Measurements from ENCODE around the gene BLOC1S5.
A peak's percentile ranks its signal among the peaks of the same experiment; 100 is the strongest.

The BLOC1S5 gene

DNA sequence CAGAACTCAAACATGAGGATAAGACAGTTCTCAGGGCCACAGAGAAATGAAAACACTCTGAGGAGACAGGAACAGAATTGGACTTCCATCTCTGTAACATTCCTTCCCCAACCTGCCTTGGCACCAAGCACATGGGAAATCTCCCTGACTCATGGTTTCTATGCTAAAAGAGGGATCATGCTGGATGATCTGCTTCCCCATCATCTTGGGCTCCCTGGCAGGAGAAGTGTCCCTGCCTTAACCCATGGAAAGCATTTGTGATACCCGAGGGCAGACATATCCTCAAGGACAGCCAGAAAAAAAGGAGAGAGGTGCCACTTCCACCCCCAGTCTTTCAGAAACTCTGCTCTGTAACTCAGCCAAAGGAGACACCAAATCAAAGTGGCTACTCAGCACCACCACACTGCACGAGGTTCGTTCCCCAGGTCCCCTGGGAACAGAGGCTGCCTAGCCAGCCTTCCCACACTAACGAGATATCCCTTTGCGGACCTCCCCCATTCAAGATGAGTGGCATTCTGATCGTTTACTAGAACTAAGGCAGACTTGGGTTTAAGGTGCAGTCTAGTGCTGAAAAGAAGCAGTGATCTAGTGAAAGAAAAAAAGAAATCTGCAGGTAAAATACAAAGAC, 34.8 kb downstream of the BLOC1S5 start:
- peak overlapping the region; percentile 22 for H3K4me2 ChIP-seq (ENCODE audit: low read length)
- H3K4me3 ChIP-seq (ENCODE audit: low read length) = no peak overlapping the region
- no peaks in the 10 kb centered on the region for H3K9me3 ChIP-seq (replicated peaks; ENCODE audit: low read length)
- H3K9ac ChIP-seq (ENCODE audit: low read depth, low read length) = no peak overlapping the region
- H3K36me3 ChIP-seq (ENCODE audit: insufficient read depth, low read length) = no peaks in the 10 kb centered on the region
- peaks cover 18% of the 10 kb centered on the region for H3K4me1 ChIP-seq (ENCODE audit: control insufficient read depth, insufficient read depth, low read length)
- no peaks in the 10 kb centered on the region for H3K27me3 ChIP-seq (ENCODE audit: control insufficient read depth, insufficient read depth, low read length)

DNA sequence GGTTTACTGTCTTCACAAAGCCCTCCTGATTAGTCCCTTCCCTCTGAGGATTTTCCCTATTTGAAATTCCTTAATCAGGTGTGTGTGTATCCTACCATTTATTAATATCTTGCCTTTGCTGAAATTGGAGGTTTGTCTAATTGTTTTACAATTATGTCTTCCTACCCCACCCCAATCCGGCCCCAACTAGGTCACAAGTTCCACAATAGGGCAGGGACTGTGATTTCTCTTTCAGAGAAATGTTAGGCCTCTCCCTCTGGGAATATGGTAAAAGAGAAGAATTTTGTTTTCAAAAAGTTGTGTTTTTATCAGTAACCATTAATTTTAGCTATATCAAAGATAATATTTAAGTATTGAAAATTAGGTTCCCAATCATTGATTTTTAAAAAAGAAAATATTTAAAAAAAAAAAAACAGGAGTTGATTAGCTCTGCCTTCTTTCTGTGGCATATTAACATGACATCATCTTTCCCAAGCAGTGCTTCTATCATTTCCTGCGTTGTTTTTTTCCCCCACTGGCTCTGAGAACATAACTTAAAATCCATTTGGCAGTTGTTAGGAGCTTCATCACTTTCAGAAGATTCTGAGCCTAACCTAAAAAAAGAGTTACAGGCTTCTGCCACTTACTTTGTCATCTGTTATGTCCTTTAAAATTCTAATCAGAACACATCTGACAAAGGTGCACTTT, 36.1 kb downstream of the BLOC1S5 start:
- peaks cover 18% of the 10 kb centered on the region for H3K4me1 ChIP-seq (ENCODE audit: control insufficient read depth, insufficient read depth, low read length)

GRCh38 chr6:8026800-8027199, 37.4 kb downstream of the BLOC1S5 start:
- H3K9ac ChIP-seq (ENCODE audit: low read depth, low read length) = no peak overlapping the region
- no peak overlapping the region for H3K4me3 ChIP-seq (ENCODE audit: low read length)
- peaks cover 18% of the 10 kb centered on the region for H3K4me1 ChIP-seq (ENCODE audit: control insufficient read depth, insufficient read depth, low read length)
- H3K27me3 ChIP-seq (ENCODE audit: control insufficient read depth, insufficient read depth, low read length) = no peaks in the 10 kb centered on the region
- no peak overlapping the region for H3K4me2 ChIP-seq (ENCODE audit: low read length)
- no peaks in the 10 kb centered on the region for H3K9me3 ChIP-seq (replicated peaks; ENCODE audit: low read length)
- no peaks in the 10 kb centered on the region for H3K36me3 ChIP-seq (ENCODE audit: insufficient read depth, low read length)

More for the DNA sequence above, 36.1 kb downstream of the BLOC1S5 start:
- Histone ChIP-seq H3K27me3 (ENCODE audit: control insufficient read depth, insufficient read depth, low read length) (no peaks in the 10 kb centered on the region), H3K36me3 (ENCODE audit: insufficient read depth, low read length) (no peaks in the 10 kb centered on the region), H3K4me3 (ENCODE audit: low read length) (no peak overlapping the region), H3K4me2 (ENCODE audit: low read length) (no peak overlapping the region), H3K9ac (ENCODE audit: low read depth, low read length) (peak overlapping the region; percentile 20), H3K9me3 (replicated peaks; ENCODE audit: low read length) (no peaks in the 10 kb centered on the region)

- Histone ChIP-seq H3K4me3 (ENCODE audit: low read length) (no peak overlapping the region), H3K4me1 (ENCODE audit: control insufficient read depth, insufficient read depth, low read length) (peaks cover 18% of the 10 kb centered on the region), H3K36me3 (ENCODE audit: insufficient read depth, low read length) (no peaks in the 10 kb centered on the region), H3K4me2 (ENCODE audit: low read length) (no peak overlapping the region), H3K27me3 (ENCODE audit: control insufficient read depth, insufficient read depth, low read length) (no peaks in the 10 kb centered on the region), H3K9me3 (replicated peaks; ENCODE audit: low read length) (no peaks in the 10 kb centered on the region), H3K9ac (ENCODE audit: low read depth, low read length) (no peak overlapping the region)
Observed at GRCh38 chr6:8025191-8025590, 39.0 kb downstream of the BLOC1S5 start.

GRCh38 chr6:8023638-8024037, 40.6 kb downstream of the BLOC1S5 start:
- Histone ChIP-seq H3K36me3 (ENCODE audit: insufficient read depth, low read length) (no peaks in the 10 kb centered on the region), H3K9me3 (replicated peaks; ENCODE audit: low read length) (no peaks in the 10 kb centered on the region), H3K27me3 (ENCODE audit: control insufficient read depth, insufficient read depth, low read length) (no peaks in the 10 kb centered on the region), H3K4me2 (ENCODE audit: low read length) (no peak overlapping the region), H3K4me1 (ENCODE audit: control insufficient read depth, insufficient read depth, low read length) (peaks cover 7% of the 10 kb centered on the region), H3K9ac (ENCODE audit: low read depth, low read length) (no peak overlapping the region), H3K4me3 (ENCODE audit: low read length) (no peak overlapping the region)

- Histone ChIP-seq H3K27me3 (ENCODE audit: control insufficient read depth, insufficient read depth, low read length) (no peaks in the 10 kb centered on the region), H3K9ac (ENCODE audit: low read depth, low read length) (no peak overlapping the region)
Observed at GRCh38 chr6:8020083-8020482, 44.1 kb downstream of the BLOC1S5 start.

GRCh38 chr6:8017705-8018104, 46.5 kb downstream of the BLOC1S5 start:
- Histone ChIP-seq H3K4me3 (ENCODE audit: low read length) (no peak overlapping the region), H3K9ac (ENCODE audit: low read depth, low read length) (no peak overlapping the region), H3K4me2 (ENCODE audit: low read length) (no peak overlapping the region), H3K36me3 (ENCODE audit: insufficient read depth, low read length) (no peaks in the 10 kb centered on the region), H3K27me3 (ENCODE audit: control insufficient read depth, insufficient read depth, low read length) (no peaks in the 10 kb centered on the region), H3K9me3 (replicated peaks; ENCODE audit: low read length) (no peaks in the 10 kb centered on the region), H3K4me1 (ENCODE audit: control insufficient read depth, insufficient read depth, low read length) (no peaks in the 10 kb centered on the region)

More at GRCh38 chr6:8020083-8020482, 44.1 kb downstream of the BLOC1S5 start:
- Histone ChIP-seq H3K4me1 (ENCODE audit: control insufficient read depth, insufficient read depth, low read length) (no peaks in the 10 kb centered on the region), H3K36me3 (ENCODE audit: insufficient read depth, low read length) (no peaks in the 10 kb centered on the region), H3K9me3 (replicated peaks; ENCODE audit: low read length) (no peaks in the 10 kb centered on the region), H3K4me3 (ENCODE audit: low read length) (no peak overlapping the region), H3K4me2 (ENCODE audit: low read length) (no peak overlapping the region)

GRCh38 chr6:8017276-8017701, 46.9 kb downstream of the BLOC1S5 start:
- Histone ChIP-seq H3K4me3 (ENCODE audit: low read length) (no peak overlapping the region), H3K27me3 (ENCODE audit: control insufficient read depth, insufficient read depth, low read length) (no peaks in the 10 kb centered on the region), H3K36me3 (ENCODE audit: insufficient read depth, low read length) (no peaks in the 10 kb centered on the region), H3K9me3 (replicated peaks; ENCODE audit: low read length) (no peaks in the 10 kb centered on the region), H3K4me2 (ENCODE audit: low read length) (no peak overlapping the region), H3K9ac (ENCODE audit: low read depth, low read length) (no peak overlapping the region), H3K4me1 (ENCODE audit: control insufficient read depth, insufficient read depth, low read length) (no peaks in the 10 kb centered on the region)

- no peaks in the 10 kb centered on the region for H3K36me3 ChIP-seq (ENCODE audit: insufficient read depth, low read length)
- H3K4me1 ChIP-seq (ENCODE audit: control insufficient read depth, insufficient read depth, low read length) = no peaks in the 10 kb centered on the region
- no peak overlapping the region for H3K4me2 ChIP-seq (ENCODE audit: low read length)
- H3K9me3 ChIP-seq (replicated peaks; ENCODE audit: low read length) = no peaks in the 10 kb centered on the region
- H3K4me3 ChIP-seq (ENCODE audit: low read length) = no peak overlapping the region
- no peaks in the 10 kb centered on the region for H3K27me3 ChIP-seq (ENCODE audit: control insufficient read depth, insufficient read depth, low read length)
- H3K9ac ChIP-seq (ENCODE audit: low read depth, low read length) = no peak overlapping the region
Observed at GRCh38 chr6:8014947-8015346, 49.2 kb downstream of the BLOC1S5 start.

DNA sequence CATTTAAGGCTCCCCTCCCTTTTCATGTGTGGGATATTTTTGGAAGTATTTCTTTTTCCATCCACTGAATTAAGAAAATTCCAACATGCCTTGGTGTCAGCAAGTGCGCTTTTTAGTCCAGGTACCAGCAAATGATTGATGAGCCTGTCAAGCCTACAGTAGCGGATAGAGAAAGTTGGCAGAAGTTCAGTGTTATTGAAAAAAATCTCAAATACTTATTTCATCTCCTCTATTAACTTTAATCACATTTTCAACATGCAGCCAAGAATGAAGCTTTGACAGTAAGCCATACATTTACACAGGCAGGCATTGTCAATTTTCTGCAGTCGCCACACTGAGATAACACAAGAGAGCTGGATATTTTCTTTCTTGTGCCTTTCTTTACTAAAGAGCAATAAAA, 50.4 kb downstream of the BLOC1S5 start:
- H3K4me2 ChIP-seq (ENCODE audit: low read length) = no peak overlapping the region

GRCh38 chr6:8006208-8006607, 58.0 kb downstream of the BLOC1S5 start:
- no peak overlapping the region for H3K9ac ChIP-seq (ENCODE audit: low read depth, low read length)
- H3K4me3 ChIP-seq (ENCODE audit: low read length) = no peak overlapping the region
- H3K36me3 ChIP-seq (ENCODE audit: insufficient read depth, low read length) = no peaks in the 10 kb centered on the region
- H3K4me1 ChIP-seq (ENCODE audit: control insufficient read depth, insufficient read depth, low read length) = no peaks in the 10 kb centered on the region
- no peaks in the 10 kb centered on the region for H3K27me3 ChIP-seq (ENCODE audit: control insufficient read depth, insufficient read depth, low read length)
- no peaks in the 10 kb centered on the region for H3K9me3 ChIP-seq (replicated peaks; ENCODE audit: low read length)
- no peak overlapping the region for H3K4me2 ChIP-seq (ENCODE audit: low read length)

More for the DNA sequence above, 50.4 kb downstream of the BLOC1S5 start:
- Histone ChIP-seq H3K27me3 (ENCODE audit: control insufficient read depth, insufficient read depth, low read length) (no peaks in the 10 kb centered on the region), H3K9ac (ENCODE audit: low read depth, low read length) (no peak overlapping the region), H3K4me1 (ENCODE audit: control insufficient read depth, insufficient read depth, low read length) (no peaks in the 10 kb centered on the region), H3K9me3 (replicated peaks; ENCODE audit: low read length) (no peaks in the 10 kb centered on the region), H3K36me3 (ENCODE audit: insufficient read depth, low read length) (no peaks in the 10 kb centered on the region), H3K4me3 (ENCODE audit: low read length) (no peak overlapping the region)

- H3K36me3 ChIP-seq (ENCODE audit: insufficient read depth, low read length) = no peaks in the 10 kb centered on the region
- no peaks in the 10 kb centered on the region for H3K4me1 ChIP-seq (ENCODE audit: control insufficient read depth, insufficient read depth, low read length)
- H3K4me3 ChIP-seq (ENCODE audit: low read length) = no peak overlapping the region
- no peak overlapping the region for H3K9ac ChIP-seq (ENCODE audit: low read depth, low read length)
- no peaks in the 10 kb centered on the region for H3K27me3 ChIP-seq (ENCODE audit: control insufficient read depth, insufficient read depth, low read length)
- no peak overlapping the region for H3K4me2 ChIP-seq (ENCODE audit: low read length)
- H3K9me3 ChIP-seq (replicated peaks; ENCODE audit: low read length) = no peaks in the 10 kb centered on the region
Observed at GRCh38 chr6:8005136-8005535, 59.1 kb downstream of the BLOC1S5 start.

All from skeletal muscle satellite cell (primary cell).